ENCODE data around the gene LENG1. TPM values are rescaled to one million over a fixed set of nuclear protein-coding genes. Genes with fewer than 3 reads are reported as not detected.

Gene LENG1
- polyA plus RNA-seq, 1 donor from 2014 or later: 17.0 TPM

DNA sequence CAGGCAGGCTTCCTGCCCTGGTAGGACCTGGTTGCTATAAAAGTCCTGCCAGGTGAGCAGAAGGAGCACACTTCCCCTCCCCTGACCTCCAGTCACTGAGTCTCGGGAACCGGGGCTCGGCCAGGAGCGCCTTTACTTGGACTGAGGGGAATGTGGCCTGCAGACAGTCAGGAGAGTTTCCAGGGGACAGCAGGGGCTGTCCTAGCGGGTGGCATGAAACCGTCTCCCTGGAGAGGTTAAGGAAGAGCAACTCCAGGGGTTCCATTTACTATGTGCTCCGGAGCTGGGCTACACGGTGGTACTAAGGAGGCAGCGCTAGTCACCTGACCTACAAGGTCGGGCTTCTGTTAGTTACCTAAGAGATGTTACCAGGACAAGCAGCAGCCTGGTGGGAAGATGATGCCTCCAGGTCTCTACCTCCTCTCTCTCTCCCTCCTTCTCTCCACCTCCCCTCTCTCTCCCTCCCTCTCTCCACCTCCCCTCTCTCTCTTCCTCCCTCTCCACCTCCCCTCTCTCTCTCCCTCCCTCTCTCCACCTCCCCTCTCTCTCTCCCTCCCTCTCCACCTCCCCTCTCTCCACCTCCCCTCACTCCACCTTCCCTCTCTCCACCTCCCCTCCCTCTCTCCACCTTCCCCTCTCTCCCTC, 26.1 kb downstream of the LENG1 start:
- no peak overlapping the region for H3K4me2 ChIP-seq (ENCODE audit: low read length)
- no peaks in the 10 kb centered on the region for H4K20me1 ChIP-seq (ENCODE audit: insufficient read depth)
- no peaks in the 10 kb centered on the region for H3K36me3 ChIP-seq (ENCODE audit: insufficient read depth, low read length)
- no peaks in the 10 kb centered on the region for H3K9me2 ChIP-seq (ENCODE audit: insufficient read depth, low read length)
- H3K9ac ChIP-seq (ENCODE audit: low read length): no peak overlapping the region
- H3K27me3 ChIP-seq (ENCODE audit: insufficient read depth, low read depth, low read length): no peaks in the 10 kb centered on the region
- no peak overlapping the region for H3K4me3 ChIP-seq (ENCODE audit: low read length)
- H3K79me2 ChIP-seq (replicated peaks; ENCODE audit: insufficient read depth, low read length): peaks cover 5% of the 10 kb centered on the region
- peak; percentile 17 for TF ChIP-seq POLR2AphosphoS5 (IDR thresholded peaks at IDR 0.05)
- TF ChIP-seq TAF1 (IDR thresholded peaks at IDR 0.05; ENCODE audit: low read depth): no peak
- peak; percentile 76 for TF ChIP-seq EZH2 (IDR thresholded peaks at IDR 0.05; ENCODE audit: borderline replicate concordance, insufficient read depth, low read length, poor library complexity, severe bottlenecking)
- TF ChIP-seq SMC3 (conservative IDR thresholded peaks at IDR 0.05; ENCODE audit: poor library complexity): no peak
- TF ChIP-seq MXI1 (conservative IDR thresholded peaks at IDR 0.05; ENCODE audit: poor library complexity, severe bottlenecking): no peak
- TF ChIP-seq, protein P1, sequence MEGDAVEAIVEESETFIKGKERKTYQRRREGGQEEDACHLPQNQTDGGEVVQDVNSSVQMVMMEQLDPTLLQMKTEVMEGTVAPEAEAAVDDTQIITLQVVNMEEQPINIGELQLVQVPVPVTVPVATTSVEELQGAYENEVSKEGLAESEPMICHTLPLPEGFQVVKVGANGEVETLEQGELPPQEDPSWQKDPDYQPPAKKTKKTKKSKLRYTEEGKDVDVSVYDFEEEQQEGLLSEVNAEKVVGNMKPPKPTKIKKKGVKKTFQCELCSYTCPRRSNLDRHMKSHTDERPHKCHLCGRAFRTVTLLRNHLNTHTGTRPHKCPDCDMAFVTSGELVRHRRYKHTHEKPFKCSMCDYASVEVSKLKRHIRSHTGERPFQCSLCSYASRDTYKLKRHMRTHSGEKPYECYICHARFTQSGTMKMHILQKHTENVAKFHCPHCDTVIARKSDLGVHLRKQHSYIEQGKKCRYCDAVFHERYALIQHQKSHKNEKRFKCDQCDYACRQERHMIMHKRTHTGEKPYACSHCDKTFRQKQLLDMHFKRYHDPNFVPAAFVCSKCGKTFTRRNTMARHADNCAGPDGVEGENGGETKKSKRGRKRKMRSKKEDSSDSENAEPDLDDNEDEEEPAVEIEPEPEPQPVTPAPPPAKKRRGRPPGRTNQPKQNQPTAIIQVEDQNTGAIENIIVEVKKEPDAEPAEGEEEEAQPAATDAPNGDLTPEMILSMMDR (IDR thresholded peaks at IDR 0.05; ENCODE audit: poor library complexity, severe bottlenecking): no peak
- no peak overlapping the region for H3K27ac ChIP-seq (ENCODE audit: low read length)
- no peaks in the 10 kb centered on the region for H3K9me3 ChIP-seq (ENCODE audit: low read length)
- no peaks in the 10 kb centered on the region for H3F3A ChIP-seq (ENCODE audit: insufficient read depth, low read length, poor library complexity, severe bottlenecking)
- H2AFZ ChIP-seq (ENCODE audit: low read depth, low read length): no peak overlapping the region

- H3F3A ChIP-seq (ENCODE audit: insufficient read depth, low read length, poor library complexity, severe bottlenecking): no peaks in the 10 kb centered on the region
Measured at GRCh38 chr19:54129617-54129996, 29.9 kb downstream of the LENG1 start.

More at GRCh38 chr19:54129617-54129996, 29.9 kb downstream of the LENG1 start:
- Histone ChIP-seq H3K27me3 (ENCODE audit: insufficient read depth, low read depth, low read length) (no peaks in the 10 kb centered on the region), H3K79me2 (replicated peaks; ENCODE audit: insufficient read depth, low read length) (no peaks in the 10 kb centered on the region), H4K20me1 (ENCODE audit: insufficient read depth) (no peaks in the 10 kb centered on the region), H3K4me3 (ENCODE audit: low read length) (no peak overlapping the region), H3K9me3 (ENCODE audit: low read length) (no peaks in the 10 kb centered on the region), H3K36me3 (ENCODE audit: insufficient read depth, low read length) (no peaks in the 10 kb centered on the region), H3K27ac (ENCODE audit: low read length) (no peak overlapping the region), H3K9me2 (ENCODE audit: insufficient read depth, low read length) (no peaks in the 10 kb centered on the region), H2AFZ (ENCODE audit: low read depth, low read length) (no peak overlapping the region), H3K4me2 (ENCODE audit: low read length) (no peak overlapping the region), H3K9ac (ENCODE audit: low read length) (no peak overlapping the region)
- no peak for TF ChIP-seq REST (IDR thresholded peaks at IDR 0.05; ENCODE audit: borderline replicate concordance)

Measured in neural cell (in vitro differentiated cells).